Ectodermal cell (in vitro differentiated cells): Measurements from ENCODE around the gene UCK2.

Source experiments
- H3K27ac ChIP-seq: 2 replicates; pipeline ENCODE4 v1.7.0; 2013; ENCODE audit warnings: mild to moderate bottlenecking, low read depth, low read length; ENCODE audit not compliant: insufficient read depth, poor library complexity, severe bottlenecking
- H3K27me3 ChIP-seq: 2 replicates; pipeline ENCODE4 v1.7.0; 2013; ENCODE audit warnings: mild to moderate bottlenecking, low read length; ENCODE audit not compliant: insufficient read depth, control insufficient read depth, poor library complexity, severe bottlenecking
- H3K36me3 ChIP-seq: one replicate; pipeline ENCODE4 v1.7.0; 2013; ENCODE audit warnings: low read length; ENCODE audit not compliant: control insufficient read depth, insufficient read depth
- H3K4me1 ChIP-seq: one replicate; pipeline ENCODE4 v1.7.0; 2013; ENCODE audit warnings: low read length; ENCODE audit not compliant: control insufficient read depth, insufficient read depth
- H3K4me3 ChIP-seq: 2 replicates; pipeline ENCODE4 v1.7.0; 2013; ENCODE audit warnings: low read depth, low read length, control low read depth; ENCODE audit not compliant: insufficient read depth
- H3K9me3 ChIP-seq: 2 replicates; pipeline ENCODE4 v1.7.0; 2013; ENCODE audit warnings: mild to moderate bottlenecking, low read length, moderate library complexity; ENCODE audit not compliant: control insufficient read depth
- WGBS, 2 experiments: methylation state at CpG; one replicate each; pipeline ENCODE4 v1.1.7; 2013; ENCODE audit warnings: missing lambda C conversion rate in 2 of 2; 5-methylcytosine and 5-hydroxymethylcytosine counted together

UCK2 gene

GRCh38 chr1:165897326-165898303 is 70.2 kb downstream of the UCK2 start:
- Histone ChIP-seq H3K36me3 (peaks cover 21% of the 10 kb centered on the region), H3K4me3 (no peak overlapping the region), H3K27ac (no peak overlapping the region), H3K9me3 (no peaks in the 10 kb centered on the region), H3K27me3 (no peaks in the 10 kb centered on the region), H3K4me1 (no peaks in the 10 kb centered on the region)
- 90% methylated on average over 12 of the region's 12 CpGs for WGBS, 2 experiments

- H3K4me1 ChIP-seq, result no peaks in the 10 kb centered on the region
These were observed 71.4 kb downstream of the UCK2 start for GRCh38 chr1:165898837-165899236.

DNA sequence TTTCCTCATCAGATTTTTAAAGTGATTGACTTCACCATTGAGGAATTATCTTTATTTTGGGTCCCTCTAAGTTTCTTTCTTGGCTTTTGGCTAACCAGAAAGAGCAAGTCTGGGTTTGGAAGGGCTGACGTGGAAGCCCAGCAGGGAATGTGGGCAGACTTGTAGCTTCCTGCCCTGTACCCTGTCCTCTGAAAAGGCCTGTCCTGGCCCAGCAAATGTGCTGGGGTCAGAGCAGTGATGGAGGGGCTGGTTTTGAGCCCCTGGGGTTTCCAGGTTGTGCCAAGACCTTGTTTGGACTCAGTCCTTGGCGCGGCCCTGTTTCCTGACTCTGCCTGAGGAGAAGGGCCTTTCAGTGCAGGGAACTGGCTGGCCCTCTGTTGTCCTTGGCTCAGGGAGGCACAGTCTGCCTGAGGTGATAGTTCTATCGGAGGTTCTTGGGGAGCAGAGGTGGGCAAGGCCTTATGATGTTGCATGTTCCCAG is 72.1 kb downstream of the UCK2 start:
- Histone ChIP-seq H3K36me3 (peaks cover 23% of the 10 kb centered on the region), H3K4me1 (no peaks in the 10 kb centered on the region), H3K27me3 (no peaks in the 10 kb centered on the region), H3K4me3 (no peak overlapping the region), H3K9me3 (no peaks in the 10 kb centered on the region), H3K27ac (no peak overlapping the region)
- 93 to 97% methylated on average over 4 of the region's 4 CpGs for WGBS, 2 experiments

More at GRCh38 chr1:165898837-165899236, 71.4 kb downstream of the UCK2 start:
- Histone ChIP-seq H3K4me3 (no peak overlapping the region), H3K27me3 (no peaks in the 10 kb centered on the region), H3K27ac (no peak overlapping the region), H3K9me3 (no peaks in the 10 kb centered on the region), H3K36me3 (peaks cover 22% of the 10 kb centered on the region)
- WGBS, 2 experiments, result 92 to 98% methylated on average over 2 to 3 of the region's 3 CpGs

DNA sequence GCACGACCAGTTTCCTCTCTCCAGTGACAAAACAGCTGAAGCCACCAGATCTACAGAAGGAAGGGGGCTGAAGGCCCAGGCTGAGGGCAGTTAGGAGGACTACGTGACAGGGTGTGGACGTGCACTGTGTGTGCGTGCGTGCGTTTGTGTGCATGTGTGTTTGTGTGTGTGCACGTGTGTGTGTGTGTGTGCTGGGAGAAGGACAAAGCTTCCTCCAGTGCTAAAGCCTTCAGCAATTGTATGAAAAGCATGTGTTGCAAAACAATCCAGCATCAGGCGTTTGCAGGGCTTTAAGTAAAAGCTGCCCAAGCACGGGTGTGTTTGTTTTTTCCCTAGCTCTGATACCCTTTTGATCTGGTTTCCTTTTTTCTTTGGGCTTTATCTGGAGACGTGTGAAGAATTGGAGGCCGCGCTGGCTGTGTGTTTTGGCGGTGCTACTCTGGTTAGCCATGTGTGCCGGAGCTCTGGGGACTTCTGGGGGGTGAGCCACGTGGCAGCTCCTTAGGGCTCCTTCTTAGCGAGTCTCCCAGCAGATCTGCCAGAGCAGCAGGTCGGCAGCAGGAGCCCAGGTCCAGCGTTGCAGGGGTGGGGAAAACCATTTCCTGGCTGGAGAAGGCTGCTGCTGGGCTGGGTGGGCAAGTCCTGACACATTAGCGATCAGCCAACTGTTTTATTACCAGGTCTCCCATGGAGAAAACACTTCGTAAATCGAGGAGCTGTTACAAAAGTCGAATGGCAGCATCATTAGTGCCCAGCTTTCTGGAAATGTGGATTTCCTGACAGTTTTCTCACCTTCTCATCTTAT is 73.4 kb downstream of the UCK2 start:
- H3K4me1 ChIP-seq, result no peaks in the 10 kb centered on the region
- no peak overlapping the region for H3K27ac ChIP-seq

GRCh38 chr1:165902565-165902964 is 75.2 kb downstream of the UCK2 start:
- Histone ChIP-seq H3K27ac (no peak overlapping the region), H3K36me3 (peaks cover 23% of the 10 kb centered on the region), H3K4me1 (no peaks in the 10 kb centered on the region), H3K27me3 (no peaks in the 10 kb centered on the region), H3K4me3 (no peak overlapping the region), H3K9me3 (no peaks in the 10 kb centered on the region)
- WGBS, 2 experiments, result 96 to 97% methylated on average over 4 of the region's 4 CpGs

More for the DNA sequence above, 73.4 kb downstream of the UCK2 start:
- no peak overlapping the region for H3K4me3 ChIP-seq
- no peaks in the 10 kb centered on the region for H3K9me3 ChIP-seq
- 87 to 90% methylated on average over 22 of the region's 22 CpGs for WGBS, 2 experiments
- H3K36me3 ChIP-seq, result peaks cover 16% of the 10 kb centered on the region
- H3K27me3 ChIP-seq, result no peaks in the 10 kb centered on the region

DNA sequence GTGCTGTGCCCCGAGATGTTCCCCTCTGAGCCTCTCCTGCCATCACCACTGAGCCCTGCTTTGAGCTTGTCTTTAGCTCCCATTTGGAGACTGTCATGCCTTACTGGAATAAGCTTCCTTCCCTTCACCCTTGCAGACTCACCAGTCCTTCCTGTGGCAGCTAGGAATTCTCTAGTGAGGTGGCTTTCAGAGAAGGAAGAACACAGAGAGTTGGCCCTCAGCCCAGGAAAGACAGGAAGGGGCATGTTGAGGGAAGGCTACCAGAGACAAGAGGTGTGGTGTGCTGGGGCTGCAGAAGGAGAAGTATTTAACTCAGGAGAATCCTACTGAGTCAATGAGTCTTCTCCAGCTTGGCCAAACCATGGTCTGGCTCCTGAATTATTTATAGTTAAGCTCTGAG is 76.3 kb downstream of the UCK2 start:
- Histone ChIP-seq H3K27ac (no peak overlapping the region), H3K27me3 (no peaks in the 10 kb centered on the region), H3K4me3 (no peak overlapping the region), H3K4me1 (no peaks in the 10 kb centered on the region), H3K36me3 (peaks cover 24% of the 10 kb centered on the region), H3K9me3 (no peaks in the 10 kb centered on the region)
- 96 to 97% methylated on average over 1 of the region's 1 CpG for WGBS, 2 experiments

DNA sequence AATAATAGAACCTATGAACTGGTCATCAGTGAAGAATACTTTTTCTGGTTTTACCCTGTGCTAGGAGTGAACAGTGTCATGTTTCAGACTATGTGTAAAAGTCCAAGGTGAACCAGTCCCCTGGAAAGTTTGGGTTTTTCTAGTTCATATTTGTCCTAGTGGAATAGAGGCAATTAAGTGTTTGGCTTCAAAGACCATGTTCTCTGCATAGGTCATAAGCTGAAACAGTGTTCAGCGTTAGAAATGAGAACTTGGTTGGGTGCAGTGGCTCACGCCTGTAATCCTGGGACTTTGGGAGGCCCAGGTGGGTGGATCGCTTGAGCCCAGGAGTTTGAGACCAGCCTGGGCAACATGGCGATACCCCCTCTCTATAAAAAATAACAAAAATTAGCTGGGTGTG is 77.5 kb downstream of the UCK2 start:
- Histone ChIP-seq H3K4me3 (no peak overlapping the region), H3K4me1 (no peaks in the 10 kb centered on the region), H3K27ac (no peak overlapping the region), H3K36me3 (peaks cover 24% of the 10 kb centered on the region), H3K27me3 (no peaks in the 10 kb centered on the region), H3K9me3 (no peaks in the 10 kb centered on the region)
- 93% methylated on average over 4 of the region's 4 CpGs for WGBS, 2 experiments

- Histone ChIP-seq H3K27ac (no peak overlapping the region), H3K4me1 (no peaks in the 10 kb centered on the region), H3K9me3 (no peaks in the 10 kb centered on the region), H3K27me3 (no peaks in the 10 kb centered on the region), H3K4me3 (no peak overlapping the region), H3K36me3 (peaks cover 24% of the 10 kb centered on the region)
- 95 to 97% methylated on average over 3 of the region's 3 CpGs for WGBS, 2 experiments
These were observed 78.4 kb downstream of the UCK2 start for GRCh38 chr1:165905853-165906252.

DNA sequence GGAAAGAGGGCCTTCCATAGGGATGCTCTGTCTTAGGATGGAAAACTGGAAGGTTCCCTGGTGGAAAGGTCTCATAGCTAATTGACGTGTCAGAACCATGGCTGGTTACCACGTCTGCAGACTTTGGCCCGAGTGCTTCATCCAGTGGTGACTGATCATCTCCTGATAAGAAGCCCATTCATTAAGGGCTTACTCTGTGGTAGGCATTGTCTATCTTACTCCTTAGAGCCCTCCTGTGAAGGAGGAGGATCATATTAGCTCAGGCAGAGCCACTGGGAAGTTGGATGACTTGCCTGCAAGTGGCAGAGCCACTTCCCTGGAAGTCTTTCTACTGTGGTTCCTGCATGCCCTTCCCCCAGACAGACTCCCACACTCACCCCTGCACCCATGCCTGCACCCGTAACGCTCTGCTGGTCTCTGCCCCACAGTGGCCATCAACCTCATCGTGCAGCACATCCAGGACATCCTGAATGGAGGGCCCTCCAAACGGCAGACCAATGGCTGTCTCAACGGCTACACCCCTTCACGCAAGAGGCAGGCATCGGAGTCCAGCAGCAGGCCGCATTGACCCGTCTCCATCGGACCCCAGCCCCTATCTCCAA is 79.9 kb downstream of the UCK2 start:
- Histone ChIP-seq H3K4me3 (no peak overlapping the region), H3K27me3 (no peaks in the 10 kb centered on the region), H3K4me1 (no peaks in the 10 kb centered on the region), H3K36me3 (peaks cover 24% of the 10 kb centered on the region), H3K9me3 (no peaks in the 10 kb centered on the region), H3K27ac (no peak overlapping the region)
- WGBS, 2 experiments, result 90 to 92% methylated on average over 13 of the region's 13 CpGs
